Measurements from ENCODE around the gene ZWILCH. TPM values are rescaled to one million over a fixed set of nuclear protein-coding genes. Genes with fewer than 3 reads are reported as not detected.

The ZWILCH gene
- polyA plus RNA-seq, 1 of the 3 experiments (the other 2 are of a cell fraction) = 8.2 TPM

DNA sequence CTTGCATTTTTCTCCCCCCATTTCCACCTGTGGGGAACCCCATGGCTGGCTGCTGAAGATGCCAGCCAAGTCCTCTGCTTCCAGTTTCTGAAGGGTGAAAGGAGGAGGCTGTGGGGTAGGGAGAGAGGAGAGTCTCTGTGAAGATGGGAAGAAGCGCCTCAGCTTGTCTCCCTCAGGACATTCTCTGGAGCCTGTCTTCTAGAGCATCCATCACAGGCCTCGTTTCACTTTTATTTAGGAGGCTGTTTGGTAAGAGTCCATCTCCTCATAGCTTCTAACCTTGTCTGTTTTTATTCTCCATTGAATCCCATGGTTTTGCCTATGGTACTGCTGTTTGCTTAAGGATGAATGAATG lies 69.4 kb downstream of the ZWILCH start (continued):
- TF ChIP-seq, protein P1, sequence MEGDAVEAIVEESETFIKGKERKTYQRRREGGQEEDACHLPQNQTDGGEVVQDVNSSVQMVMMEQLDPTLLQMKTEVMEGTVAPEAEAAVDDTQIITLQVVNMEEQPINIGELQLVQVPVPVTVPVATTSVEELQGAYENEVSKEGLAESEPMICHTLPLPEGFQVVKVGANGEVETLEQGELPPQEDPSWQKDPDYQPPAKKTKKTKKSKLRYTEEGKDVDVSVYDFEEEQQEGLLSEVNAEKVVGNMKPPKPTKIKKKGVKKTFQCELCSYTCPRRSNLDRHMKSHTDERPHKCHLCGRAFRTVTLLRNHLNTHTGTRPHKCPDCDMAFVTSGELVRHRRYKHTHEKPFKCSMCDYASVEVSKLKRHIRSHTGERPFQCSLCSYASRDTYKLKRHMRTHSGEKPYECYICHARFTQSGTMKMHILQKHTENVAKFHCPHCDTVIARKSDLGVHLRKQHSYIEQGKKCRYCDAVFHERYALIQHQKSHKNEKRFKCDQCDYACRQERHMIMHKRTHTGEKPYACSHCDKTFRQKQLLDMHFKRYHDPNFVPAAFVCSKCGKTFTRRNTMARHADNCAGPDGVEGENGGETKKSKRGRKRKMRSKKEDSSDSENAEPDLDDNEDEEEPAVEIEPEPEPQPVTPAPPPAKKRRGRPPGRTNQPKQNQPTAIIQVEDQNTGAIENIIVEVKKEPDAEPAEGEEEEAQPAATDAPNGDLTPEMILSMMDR (IDR thresholded peaks at IDR 0.05) = no peak
- TF ChIP-seq YY1 (IDR thresholded peaks at IDR 0.05; ENCODE audit: low read depth) = no peak

DNA sequence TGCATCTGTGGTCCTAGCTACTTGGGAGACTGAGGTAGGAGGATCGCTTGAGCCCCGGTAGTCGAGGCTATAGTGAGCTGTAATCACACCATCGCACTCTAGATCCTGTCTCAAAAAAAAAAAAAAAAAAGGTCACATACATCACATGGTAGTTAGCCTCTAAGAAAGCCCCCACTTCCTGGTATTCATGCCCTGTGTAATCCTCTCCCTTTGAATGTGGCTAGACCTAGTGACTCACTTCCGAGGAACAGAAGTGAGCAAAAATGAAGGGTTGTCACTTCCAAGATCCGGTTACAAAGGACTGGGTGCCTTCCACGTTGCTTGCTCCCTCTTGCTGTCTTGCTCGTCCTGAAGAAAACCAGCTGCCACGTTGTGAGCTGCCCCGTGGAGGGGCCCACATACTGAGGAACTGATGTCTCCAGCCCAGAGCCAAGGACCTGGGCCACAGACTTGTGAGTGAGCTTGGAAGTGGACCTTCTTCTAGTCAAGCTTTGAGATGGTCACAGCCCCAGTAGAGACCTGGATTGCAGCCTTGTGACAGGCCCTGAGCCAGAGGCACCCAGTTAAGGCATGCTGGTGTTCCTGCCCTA lies 73.3 kb downstream of the ZWILCH start:
- Histone ChIP-seq H3F3A (replicated peaks; ENCODE audit: insufficient read depth) (no peaks in the 10 kb centered on the region), H2AFZ (ENCODE audit: low read depth) (no peak overlapping the region), H3K79me2 (ENCODE audit: insufficient read depth) (no peaks in the 10 kb centered on the region), H4K20me1 (ENCODE audit: insufficient read depth) (no peaks in the 10 kb centered on the region), H3K27me3 (ENCODE audit: insufficient read depth) (no peaks in the 10 kb centered on the region), H3K9ac (no peak overlapping the region), H3K4me1 (ENCODE audit: control insufficient read depth in 1 of 2, insufficient read depth in 2 of 2, low read depth in 1 of 2, low read length in 1 of 2) (no peaks in the 10 kb centered on the region), H3K9me3 (no peaks in the 10 kb centered on the region), H3K27ac (ENCODE audit: low read depth in 2 of 2, low read length in 1 of 2) (no peak overlapping the region), H3K4me3 (ENCODE audit: low read depth in 2 of 2, low read length in 1 of 2) (no peak overlapping the region), H3K9me2 (no peaks in the 10 kb centered on the region), H3K4me2 (no peak overlapping the region), H3K36me3 (replicated peaks in 1 of 2; ENCODE audit: control insufficient read depth in 1 of 2, insufficient read depth in 2 of 2, low read length in 1 of 2) (no peaks in the 10 kb centered on the region)
- POLR2A ChIA-PET = no interaction called here
- 60% methylated on average over 10 of the region's 10 CpGs for WGBS (ENCODE audit: low lambda C conversion rate)
- CTCF ChIA-PET = interaction anchor here (0.9 to 2.2 kb wide), 3 partner anchors 8 to 15 kb away, joined by 3 to 9 read pairs (median 4); no protein-coding TSS in a partner anchor
- DNase-seq = no peak
- no peak for TF ChIP-seq RXRA (IDR thresholded peaks at IDR 0.05; ENCODE audit: borderline replicate concordance, low read depth)
- no peak for TF ChIP-seq SMC3 (IDR thresholded peaks at IDR 0.05; ENCODE audit: low read depth, low read length)
- TF ChIP-seq YY1 (IDR thresholded peaks at IDR 0.05; ENCODE audit: low read depth) = no peak
- TF ChIP-seq GABPA (IDR thresholded peaks at IDR 0.05; ENCODE audit: low read depth) = no peak
- TF ChIP-seq TCF12 (IDR thresholded peaks at IDR 0.05) = no peak
- TF ChIP-seq RAD21 (IDR thresholded peaks at IDR 0.05; ENCODE audit: low read length) = no peak
- no peak for TF ChIP-seq NFIC (IDR thresholded peaks at IDR 0.05; ENCODE audit: borderline replicate concordance)
- TF ChIP-seq MXI1 (IDR thresholded peaks at IDR 0.05; ENCODE audit: low read depth, low read length) = no peak
- no peak for TF ChIP-seq POLR2AphosphoS5 (IDR thresholded peaks at IDR 0.05; ENCODE audit: low read depth, low read length)
- no peak for TF ChIP-seq RFX5 (IDR thresholded peaks at IDR 0.05; ENCODE audit: low read length)
- TF ChIP-seq TAF1 (IDR thresholded peaks at IDR 0.05; ENCODE audit: borderline replicate concordance, low read depth, low read length) = no peak
- no peak for TF ChIP-seq ELF1 (IDR thresholded peaks at IDR 0.05)
- TF ChIP-seq RCOR1 (IDR thresholded peaks at IDR 0.05; ENCODE audit: low read length) = no peak

DNA sequence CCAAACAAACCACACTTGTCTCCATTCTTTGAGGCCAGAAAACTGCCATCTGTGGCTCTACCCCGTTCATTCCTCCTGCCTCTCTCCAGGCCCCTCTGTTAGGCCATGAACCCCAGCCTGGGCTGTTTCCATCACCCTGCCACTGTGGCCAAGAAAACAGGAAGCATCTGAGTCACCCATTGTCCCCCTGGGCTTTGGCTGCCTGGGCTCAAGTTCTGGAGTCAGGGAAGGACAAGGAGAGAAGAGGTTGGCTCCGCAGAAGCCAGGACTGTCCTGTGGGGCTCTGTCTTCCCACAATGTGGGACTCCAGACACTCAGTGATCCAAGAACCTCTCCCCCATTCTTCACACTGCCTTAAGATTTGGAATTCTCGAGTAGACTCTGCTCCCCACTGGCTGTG lies 75.5 kb downstream of the ZWILCH start:
- CTCF ChIA-PET = interaction anchor here (0.9 to 2.2 kb wide), 2 partner anchors 13 to 38 kb away, joined by 3 to 9 read pairs; no protein-coding TSS in a partner anchor
- DNase-seq = no peak
- Histone ChIP-seq H4K20me1 (ENCODE audit: insufficient read depth) (no peaks in the 10 kb centered on the region), H3K36me3 (replicated peaks in 1 of 2; ENCODE audit: control insufficient read depth in 1 of 2, insufficient read depth in 2 of 2, low read length in 1 of 2) (no peaks in the 10 kb centered on the region), H3K4me2 (no peak overlapping the region), H2AFZ (ENCODE audit: low read depth) (no peak overlapping the region), H3K9ac (no peak overlapping the region), H3K4me1 (ENCODE audit: control insufficient read depth in 1 of 2, insufficient read depth in 2 of 2, low read depth in 1 of 2, low read length in 1 of 2) (no peaks in the 10 kb centered on the region), H3K9me2 (no peaks in the 10 kb centered on the region), H3F3A (replicated peaks; ENCODE audit: insufficient read depth) (no peaks in the 10 kb centered on the region), H3K27me3 (ENCODE audit: insufficient read depth) (no peaks in the 10 kb centered on the region), H3K79me2 (ENCODE audit: insufficient read depth) (no peaks in the 10 kb centered on the region), H3K4me3 (ENCODE audit: low read depth in 2 of 2, low read length in 1 of 2) (no peak overlapping the region), H3K27ac (ENCODE audit: low read depth in 2 of 2, low read length in 1 of 2) (no peak overlapping the region), H3K9me3 (no peaks in the 10 kb centered on the region)
- 85% methylated on average over 3 of the region's 3 CpGs for WGBS (ENCODE audit: low lambda C conversion rate)
- TF ChIP-seq, protein P1 (IDR thresholded peaks at IDR 0.05) = no peak
- no peak for TF ChIP-seq EZH2phosphoT487 (IDR thresholded peaks at IDR 0.05; ENCODE audit: borderline replicate concordance, low read depth)
- TF ChIP-seq, protein P2, sequence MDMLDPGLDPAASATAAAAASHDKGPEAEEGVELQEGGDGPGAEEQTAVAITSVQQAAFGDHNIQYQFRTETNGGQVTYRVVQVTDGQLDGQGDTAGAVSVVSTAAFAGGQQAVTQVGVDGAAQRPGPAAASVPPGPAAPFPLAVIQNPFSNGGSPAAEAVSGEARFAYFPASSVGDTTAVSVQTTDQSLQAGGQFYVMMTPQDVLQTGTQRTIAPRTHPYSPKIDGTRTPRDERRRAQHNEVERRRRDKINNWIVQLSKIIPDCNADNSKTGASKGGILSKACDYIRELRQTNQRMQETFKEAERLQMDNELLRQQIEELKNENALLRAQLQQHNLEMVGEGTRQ (IDR thresholded peaks at IDR 0.05; ENCODE audit: borderline replicate concordance, low read depth, low read length) = no peak
- no peak for TF ChIP-seq SIN3A (IDR thresholded peaks at IDR 0.05; ENCODE audit: borderline replicate concordance, low read depth, low read length)
- no peak for TF ChIP-seq FOSL2 (IDR thresholded peaks at IDR 0.05; ENCODE audit: borderline replicate concordance, low read depth)
- TF ChIP-seq RFX5 (IDR thresholded peaks at IDR 0.05; ENCODE audit: low read length) = no peak
- POLR2A ChIA-PET = no interaction called here
